IMR-90 (cell line): Measurements from ENCODE around the gene ZFPM1.

Source experiments
- BHLHE40 ChIP-seq: fragments of 150-350 bp; IDR thresholded peaks from 2 replicates; pipeline ENCODE4 v1.6.1; 2016; ENCODE audit warnings: mild to moderate bottlenecking, low read depth, low read length
- CTCF ChIP-seq: conservative IDR thresholded peaks from 2 replicates; pipeline ENCODE4 v1.5.1; 2012; ENCODE audit warnings: mild to moderate bottlenecking, low read depth, low read length, improper control_type of control experiment
- FOS ChIP-seq: fragments of 150-350 bp; IDR thresholded peaks from 2 replicates; pipeline ENCODE4 v1.6.1; 2016; ENCODE audit warnings: low read depth, low read length
- NFE2L2 ChIP-seq: fragments of 150-350 bp; IDR thresholded peaks from 2 replicates; pipeline ENCODE4 v1.6.1; 2016; ENCODE audit warnings: low read depth, mild to moderate bottlenecking, low read length
- POLR2A ChIP-seq: IDR thresholded peaks from 2 replicates; pipeline ENCODE4 v1.6.1; 2012; ENCODE audit warnings: mild to moderate bottlenecking, low read depth, low read length
- RCOR1 ChIP-seq: IDR thresholded peaks from 2 replicates; pipeline ENCODE4 v1.6.1; 2012; ENCODE audit warnings: mild to moderate bottlenecking, low read length, improper control_type of control experiment; ENCODE audit not compliant: insufficient replicate concordance
- RFX5 ChIP-seq: IDR thresholded peaks from 2 replicates; pipeline ENCODE4 v1.8.0; 2012; ENCODE audit warnings: low read depth, mild to moderate bottlenecking, low read length, moderate library complexity
- SMC3 ChIP-seq: fragments of 150-350 bp; IDR thresholded peaks from 2 replicates; pipeline ENCODE4 v1.6.1; 2016; ENCODE audit warnings: low read depth, mild to moderate bottlenecking, antibody characterized with exemption, low read length, moderate library complexity

GRCh38 chr16:88453217-88453531, at the start of gene ZFPM1:
- TF ChIP-seq POLR2A, result peak; percentile 64
- TF ChIP-seq RFX5, result no peak
- TF ChIP-seq CTCF, result 0 out of 2 replicates have a peak, but pooled peaks have one; percentile 1
- TF ChIP-seq BHLHE40, result no peak
- no peak for TF ChIP-seq NFE2L2
- no peak for TF ChIP-seq RCOR1
- TF ChIP-seq SMC3, result no peak
- no peak for TF ChIP-seq FOS
